ENCODE measurements around the gene NHLRC2.

The NHLRC2 gene

DNA sequence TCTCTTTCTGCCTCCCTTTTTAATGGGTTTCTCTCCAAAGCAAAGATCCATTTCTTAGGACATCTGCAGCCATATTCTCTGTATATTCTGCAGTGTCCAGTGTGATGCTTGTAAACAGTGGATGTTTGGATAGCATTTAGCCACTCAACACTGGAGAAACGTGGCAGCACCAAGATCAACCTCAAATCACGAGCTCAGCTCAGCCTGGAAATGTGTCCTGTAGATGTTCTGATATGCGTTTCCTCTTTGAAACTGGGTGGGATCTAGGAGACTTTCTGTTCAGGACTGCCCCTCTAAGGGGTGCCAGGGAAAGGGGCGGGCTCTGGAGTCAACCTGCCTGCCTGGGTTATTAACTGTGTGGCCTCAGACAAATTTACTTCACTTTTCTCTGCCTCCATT, 91.2 kb downstream of the NHLRC2 start:
- DNase-seq (ENCODE audit: insufficient read length, low spot score) (no peak), FAIRE-seq (no peak)
- TF ChIP-seq, protein P1, sequence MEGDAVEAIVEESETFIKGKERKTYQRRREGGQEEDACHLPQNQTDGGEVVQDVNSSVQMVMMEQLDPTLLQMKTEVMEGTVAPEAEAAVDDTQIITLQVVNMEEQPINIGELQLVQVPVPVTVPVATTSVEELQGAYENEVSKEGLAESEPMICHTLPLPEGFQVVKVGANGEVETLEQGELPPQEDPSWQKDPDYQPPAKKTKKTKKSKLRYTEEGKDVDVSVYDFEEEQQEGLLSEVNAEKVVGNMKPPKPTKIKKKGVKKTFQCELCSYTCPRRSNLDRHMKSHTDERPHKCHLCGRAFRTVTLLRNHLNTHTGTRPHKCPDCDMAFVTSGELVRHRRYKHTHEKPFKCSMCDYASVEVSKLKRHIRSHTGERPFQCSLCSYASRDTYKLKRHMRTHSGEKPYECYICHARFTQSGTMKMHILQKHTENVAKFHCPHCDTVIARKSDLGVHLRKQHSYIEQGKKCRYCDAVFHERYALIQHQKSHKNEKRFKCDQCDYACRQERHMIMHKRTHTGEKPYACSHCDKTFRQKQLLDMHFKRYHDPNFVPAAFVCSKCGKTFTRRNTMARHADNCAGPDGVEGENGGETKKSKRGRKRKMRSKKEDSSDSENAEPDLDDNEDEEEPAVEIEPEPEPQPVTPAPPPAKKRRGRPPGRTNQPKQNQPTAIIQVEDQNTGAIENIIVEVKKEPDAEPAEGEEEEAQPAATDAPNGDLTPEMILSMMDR (IDR thresholded peaks at IDR 0.05; ENCODE audit: insufficient read depth, missing control alignments): no peak

DNA sequence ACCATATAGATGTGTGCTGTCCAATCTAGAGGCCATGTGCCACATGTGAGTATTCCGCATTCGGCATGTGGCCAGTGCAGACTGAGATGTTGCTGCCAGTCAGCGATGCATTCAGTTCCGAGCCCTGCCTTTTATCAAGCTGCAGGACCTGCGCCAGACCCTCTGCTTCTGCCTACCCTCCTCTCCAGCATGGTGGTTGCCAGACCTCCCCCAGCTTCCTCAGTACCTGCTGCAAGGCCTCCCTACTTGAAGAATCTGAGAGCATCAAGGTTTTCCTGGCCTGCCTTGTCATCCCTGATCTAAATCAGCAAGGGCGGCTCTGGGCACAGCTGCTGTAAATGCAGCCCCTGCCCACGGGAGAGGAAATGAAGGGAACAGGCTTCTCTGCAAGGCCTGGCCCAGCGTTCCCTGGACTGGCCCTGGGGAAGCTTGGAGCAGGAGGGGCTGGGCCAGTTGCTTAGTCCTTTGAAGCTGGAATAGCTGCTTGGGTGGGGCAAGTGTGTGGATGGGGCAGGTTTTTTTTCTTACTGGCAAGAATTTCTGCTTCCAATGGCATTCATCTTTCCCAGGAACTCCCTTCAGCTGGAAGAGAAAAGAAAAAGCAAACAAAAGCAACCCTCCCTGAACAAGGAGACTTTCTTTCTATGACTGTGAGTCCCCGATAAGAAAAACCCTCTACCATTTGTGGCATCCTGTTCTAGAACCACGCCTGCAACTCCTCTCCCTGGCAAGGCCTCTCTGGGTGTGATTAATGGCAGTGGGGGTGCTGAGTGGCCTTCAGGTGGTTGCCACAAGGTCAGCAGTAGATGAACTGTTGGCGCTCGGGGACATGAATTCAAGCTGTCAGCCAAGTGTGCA, 93.0 kb downstream of the NHLRC2 start:
- no peak for FAIRE-seq
- no peak for DNase-seq (ENCODE audit: insufficient read length, low spot score)

DNA sequence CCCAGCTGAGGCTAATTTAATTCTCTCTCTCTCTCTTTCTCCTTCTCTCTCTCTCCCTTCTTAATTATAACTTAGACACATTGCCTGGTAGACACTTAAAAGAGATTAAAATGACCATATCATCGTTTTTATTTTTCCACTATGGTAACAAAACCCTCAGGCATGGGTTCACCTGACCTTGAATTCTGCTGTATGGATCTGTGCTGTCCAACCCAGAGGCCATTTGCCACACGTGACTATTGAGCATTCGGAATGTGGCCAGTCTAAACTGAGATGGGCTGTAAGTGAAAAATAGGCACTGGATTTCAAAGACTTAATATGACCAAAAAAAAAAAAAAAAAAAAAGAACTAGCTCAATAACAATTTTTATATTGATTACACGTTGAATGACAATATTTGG, 93.6 kb downstream of the NHLRC2 start:
- DNase-seq (ENCODE audit: insufficient read length, low spot score) (no peak), FAIRE-seq (no peak)
- TF ChIP-seq, protein P1 (IDR thresholded peaks at IDR 0.05; ENCODE audit: insufficient read depth, missing control alignments): no peak

More for the DNA sequence above, 93.0 kb downstream of the NHLRC2 start:
- TF ChIP-seq, protein P1 (IDR thresholded peaks at IDR 0.05; ENCODE audit: insufficient read depth, missing control alignments): no peak

DNA sequence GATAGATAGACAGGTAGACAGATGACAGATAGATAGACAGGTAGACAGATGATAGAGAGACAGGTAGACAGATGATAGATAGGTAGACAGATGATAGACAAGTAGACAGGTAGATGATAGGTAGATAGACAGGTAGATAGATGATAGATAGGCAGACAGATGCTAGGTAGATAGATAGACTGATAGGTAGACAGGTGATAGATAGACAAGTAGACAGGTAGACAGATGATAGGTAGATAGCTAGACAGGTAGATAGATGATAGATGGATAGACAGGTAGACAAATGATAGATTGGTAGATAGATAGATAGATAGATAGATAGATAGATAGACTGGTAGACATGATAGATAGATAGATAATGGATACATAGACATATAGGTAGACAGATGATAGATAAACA, 95.8 kb downstream of the NHLRC2 start:
- TF ChIP-seq, protein P1 (IDR thresholded peaks at IDR 0.05; ENCODE audit: insufficient read depth, missing control alignments): no peak
- DNase-seq (ENCODE audit: insufficient read length, low spot score) (no peak), FAIRE-seq (no peak)

DNA sequence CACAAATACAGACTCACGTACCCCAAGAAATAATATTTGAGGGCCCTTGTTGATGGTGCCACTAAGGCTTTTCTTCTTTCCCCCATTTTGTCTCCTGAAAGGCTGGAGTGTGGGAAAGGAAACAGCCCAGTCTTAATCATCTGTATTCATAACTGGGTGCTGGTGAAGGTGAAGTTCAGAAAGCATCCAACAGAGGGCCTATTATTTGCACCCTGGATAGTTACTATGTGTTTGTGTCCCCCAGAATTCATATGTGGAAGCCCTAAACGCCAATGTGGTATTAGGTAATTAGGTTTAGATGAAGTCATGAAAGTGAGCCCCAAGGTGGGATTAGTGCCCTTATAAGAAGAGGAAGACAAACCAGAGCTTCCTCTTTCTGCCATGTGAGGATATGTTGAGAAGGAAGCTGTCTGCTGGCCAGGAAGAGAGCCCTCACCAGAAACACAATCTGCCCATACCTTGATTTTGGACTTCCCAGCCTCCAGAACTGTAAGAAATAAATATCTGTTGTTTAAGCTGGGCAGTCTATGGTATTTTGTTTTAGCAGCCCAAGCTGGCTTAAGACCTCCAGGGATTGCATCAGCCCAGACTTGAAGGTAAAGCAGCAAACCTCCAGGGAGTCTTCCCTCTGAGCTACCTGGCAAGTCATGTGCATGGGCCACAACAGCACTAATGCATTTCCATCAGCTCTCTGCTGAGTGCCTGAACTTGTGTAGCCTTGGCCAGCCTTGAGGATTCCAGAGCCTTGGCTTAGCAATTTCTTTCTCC, 99.2 kb downstream of the NHLRC2 start:
- TF ChIP-seq, protein P1 (IDR thresholded peaks at IDR 0.05; ENCODE audit: insufficient read depth, missing control alignments): no peak
- no peak for FAIRE-seq
- DNase-seq (ENCODE audit: insufficient read length, low spot score): no peak

DNA sequence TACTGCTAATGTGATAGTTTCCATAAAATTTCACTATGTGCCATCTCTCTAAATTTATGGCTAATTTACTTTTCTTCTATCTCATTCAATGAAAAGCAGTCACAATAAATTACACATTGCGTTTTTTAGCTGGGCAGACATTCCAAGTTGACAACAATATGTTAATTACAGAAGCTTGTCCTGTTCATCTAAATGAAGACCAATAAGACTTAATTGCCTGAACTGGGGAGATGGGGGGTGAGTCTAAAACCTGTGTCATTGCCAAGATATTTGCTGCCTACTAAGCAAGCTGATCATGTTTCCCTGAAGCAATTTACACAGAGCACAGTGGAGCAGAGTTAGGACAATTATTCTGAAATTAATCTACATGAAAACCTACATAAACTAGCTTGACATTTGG, 99.9 kb downstream of the NHLRC2 start:
- TF ChIP-seq, protein P1 (IDR thresholded peaks at IDR 0.05; ENCODE audit: insufficient read depth, missing control alignments): no peak
- DNase-seq (ENCODE audit: insufficient read length, low spot score) (no peak), FAIRE-seq (no peak)

All from D721Med (cell line).